Activated naive CD4-positive, alpha-beta T cell treated with anti-CD3 and anti-CD28 coated beads, Interleukin-2, amount 10 ng/mL, durations not matched to agents 7 days and 5 days (primary cell): ENCODE data around the gene ERCC6L2.

Experiments used
- CTCF ChIA-PET: fragments of 350-600 bp; sonication (Branson Sonifier 250); formaldehyde crosslinking; loops from one replicate; lab custom pipeline; 2021; ENCODE audit warnings: antibody characterized with exemption; lab: Charles Lee
- DNase-seq: peaks from one replicate; pipeline ENCODE4 v3.0.0-alpha.2; 2020
- H3K27ac Mint-ChIP-seq: one replicate; pipeline ENCODE4 v1.8.0; 2021; ENCODE audit warnings: mild to moderate bottlenecking, moderate library complexity, mixed read lengths
- H3K27me3 Mint-ChIP-seq: one replicate; pipeline ENCODE4 v1.8.0; 2021; ENCODE audit warnings: mild to moderate bottlenecking, mixed read lengths
- H3K36me3 Mint-ChIP-seq: one replicate; pipeline ENCODE4 v1.8.0; 2021; ENCODE audit warnings: mixed read lengths
- H3K4me1 Mint-ChIP-seq: one replicate; pipeline ENCODE4 v1.8.0; 2021; ENCODE audit warnings: mixed read lengths
- H3K4me3 Mint-ChIP-seq: one replicate; pipeline ENCODE4 v1.8.0; 2021; ENCODE audit warnings: mild to moderate bottlenecking, moderate library complexity, mixed read lengths
- H3K9me3 Mint-ChIP-seq: one replicate; pipeline ENCODE4 v1.8.0; 2021; ENCODE audit warnings: mixed read lengths

ERCC6L2 gene

DNA sequence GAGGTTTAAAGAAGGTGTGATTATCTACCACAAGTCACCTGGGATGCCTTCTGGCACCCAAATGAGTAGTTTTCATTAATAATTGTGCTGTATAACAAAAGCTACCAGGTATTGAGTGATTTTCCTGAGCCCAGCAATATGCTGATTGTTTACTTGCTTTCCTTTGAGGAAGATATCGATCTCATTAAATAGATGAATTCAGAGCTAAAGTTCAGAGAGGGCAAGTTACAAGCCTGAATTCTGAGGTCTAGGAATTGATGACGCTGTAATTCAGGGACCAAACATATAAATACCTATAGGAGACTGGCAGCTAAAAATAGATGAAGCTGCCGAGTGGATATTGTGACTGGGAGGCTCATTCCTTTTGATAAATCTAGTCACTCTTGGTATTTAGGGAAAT lies 1.1 kb downstream of the ERCC6L2 start:
- Mint-ChIP-seq H3K4me1 (peaks cover 31% of the 10 kb centered on the region), H3K27ac (no peak overlapping the region), H3K27me3 (no peaks in the 10 kb centered on the region), H3K9me3 (peaks cover 6% of the 10 kb centered on the region), H3K36me3 (peaks cover 49% of the 10 kb centered on the region), H3K4me3 (no peak overlapping the region)
- CTCF ChIA-PET, result interaction anchor here (1.0 to 1.1 kb wide), 2 partner anchors 12 to 150 kb away, joined by 3 read pairs; no protein-coding TSS in a partner anchor
- no peak for DNase-seq

DNA sequence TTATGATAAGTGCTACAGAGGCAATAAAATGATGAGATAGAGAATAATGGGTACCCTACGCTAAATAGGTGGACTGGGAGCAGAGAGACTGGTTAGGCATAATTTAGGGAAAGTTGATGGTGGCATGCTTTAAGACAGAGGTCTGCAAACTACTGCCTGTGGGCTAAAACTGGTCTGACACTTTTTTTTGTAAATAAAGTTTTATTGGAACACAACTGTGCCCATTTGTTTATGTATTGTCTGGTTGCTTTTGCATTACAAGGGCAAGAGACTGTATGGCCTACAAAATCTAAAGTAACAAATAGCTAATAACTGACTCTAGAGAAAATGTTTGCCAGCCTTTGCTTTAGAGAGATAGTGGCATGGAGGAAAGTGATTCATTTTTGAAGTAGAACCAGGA lies 2.5 kb downstream of the ERCC6L2 start:
- Mint-ChIP-seq H3K36me3 (peaks cover 44% of the 10 kb centered on the region), H3K27ac (no peak overlapping the region), H3K9me3 (peaks cover 3% of the 10 kb centered on the region), H3K27me3 (no peaks in the 10 kb centered on the region), H3K4me3 (no peak overlapping the region), H3K4me1 (peaks cover 35% of the 10 kb centered on the region)
- CTCF ChIA-PET, result interaction anchor here (0.7 kb wide), 1 partner anchor 183 kb away, joined by 3 read pairs; no protein-coding TSS in a partner anchor
- no peak for DNase-seq

DNA sequence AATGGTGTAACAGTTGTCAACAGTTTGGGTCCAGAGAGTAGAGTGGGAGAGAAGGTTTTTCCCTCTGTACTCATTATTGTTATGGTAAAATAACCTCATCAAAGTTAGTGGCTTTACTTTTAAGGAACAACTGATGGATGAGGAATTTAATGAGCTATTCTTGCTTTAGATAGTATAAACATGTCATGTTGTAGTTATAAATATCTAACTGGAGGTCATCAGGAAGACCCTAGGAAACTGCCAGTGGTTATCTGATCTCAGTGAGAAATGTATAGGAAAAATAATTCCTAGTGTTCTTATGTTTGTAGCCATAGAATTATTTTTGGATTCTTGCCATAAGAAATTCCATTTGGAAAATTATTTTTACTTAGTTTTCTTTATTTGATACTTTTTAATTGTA lies 4.1 kb downstream of the ERCC6L2 start:
- Mint-ChIP-seq H3K4me1 (peaks cover 27% of the 10 kb centered on the region), H3K36me3 (peaks cover 44% of the 10 kb centered on the region), H3K4me3 (no peak overlapping the region), H3K27ac (no peak overlapping the region), H3K27me3 (no peaks in the 10 kb centered on the region), H3K9me3 (peaks cover 3% of the 10 kb centered on the region)
- DNase-seq, result no peak
- CTCF ChIA-PET, result no interaction called here

DNA sequence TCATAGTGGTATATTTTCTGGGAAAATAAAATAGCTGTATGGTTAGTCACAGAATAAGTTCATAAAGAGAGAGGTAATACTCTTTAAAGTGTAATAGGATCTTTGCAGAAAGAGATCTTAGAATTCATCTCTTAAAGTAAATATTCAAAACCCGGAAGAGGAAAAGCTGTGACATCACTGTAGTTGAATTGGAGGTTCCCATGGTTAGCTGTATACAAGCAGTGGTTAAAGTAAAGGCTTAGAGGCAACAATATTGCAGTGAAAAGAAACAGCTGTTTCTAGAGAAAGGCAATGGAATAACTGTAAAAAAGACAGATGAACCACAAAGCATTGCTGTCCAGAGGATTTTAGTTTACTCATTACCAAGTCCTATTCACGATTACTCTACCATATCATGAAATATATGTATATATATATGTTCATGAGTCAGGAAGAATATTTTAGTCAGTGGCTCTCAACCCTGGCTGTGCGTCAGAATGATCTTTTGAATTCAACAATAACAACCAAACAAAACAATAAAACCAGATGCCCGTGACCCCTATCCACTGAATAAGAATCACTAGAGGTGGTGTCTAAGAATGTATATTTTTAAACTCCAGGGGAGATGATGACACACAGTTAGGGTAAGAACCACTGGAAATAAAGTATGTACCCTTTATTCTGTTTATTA lies 4.7 kb downstream of the ERCC6L2 start:
- Mint-ChIP-seq H3K9me3 (peaks cover 3% of the 10 kb centered on the region), H3K4me3 (no peak overlapping the region), H3K36me3 (peaks cover 46% of the 10 kb centered on the region), H3K4me1 (peaks cover 26% of the 10 kb centered on the region), H3K27me3 (no peaks in the 10 kb centered on the region), H3K27ac (no peak overlapping the region)
- CTCF ChIA-PET, result no interaction called here
- DNase-seq, result no peak

DNA sequence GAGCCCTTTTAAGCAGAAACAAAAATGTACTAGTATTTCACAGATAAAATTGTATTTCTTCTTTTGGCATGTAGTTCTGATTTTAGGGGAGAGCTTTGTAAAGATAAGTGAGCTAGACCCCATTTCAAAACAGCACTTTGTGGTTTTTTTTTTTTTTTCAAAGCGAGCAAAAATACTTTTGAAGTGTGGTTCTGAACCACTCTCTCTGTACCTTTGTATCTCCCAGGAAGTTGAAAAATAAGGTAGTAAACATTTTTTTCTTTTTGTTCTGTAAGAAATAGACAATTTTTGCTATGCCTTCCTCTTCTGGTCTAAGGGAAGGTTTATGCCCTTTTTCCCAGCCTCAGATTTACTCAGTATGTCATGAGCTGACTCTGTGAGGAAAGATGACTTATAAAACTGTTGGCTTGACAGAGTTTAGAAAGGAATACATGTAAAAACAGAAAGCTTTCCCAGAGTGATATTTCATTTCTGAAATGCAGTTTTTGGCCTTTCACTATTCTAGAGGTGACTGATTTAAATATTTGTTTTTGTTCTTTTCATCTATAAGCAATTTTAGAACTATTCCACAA lies 12.5 kb downstream of the ERCC6L2 start:
- no peaks in the 10 kb centered on the region for H3K27me3 Mint-ChIP-seq
- peaks cover 3% of the 10 kb centered on the region for H3K9me3 Mint-ChIP-seq
- H3K27ac Mint-ChIP-seq, result peak overlapping the region; percentile 89
- peaks cover 48% of the 10 kb centered on the region for H3K36me3 Mint-ChIP-seq
- CTCF ChIA-PET, result interaction anchor here (0.7 to 0.9 kb wide), 2 partner anchors 11 to 15 kb away, joined by 3 read pairs; no protein-coding TSS in a partner anchor
- H3K4me1 Mint-ChIP-seq, result peaks cover 51% of the 10 kb centered on the region
- H3K4me3 Mint-ChIP-seq, result peak overlapping the region; percentile 56
- no peak for DNase-seq

DNA sequence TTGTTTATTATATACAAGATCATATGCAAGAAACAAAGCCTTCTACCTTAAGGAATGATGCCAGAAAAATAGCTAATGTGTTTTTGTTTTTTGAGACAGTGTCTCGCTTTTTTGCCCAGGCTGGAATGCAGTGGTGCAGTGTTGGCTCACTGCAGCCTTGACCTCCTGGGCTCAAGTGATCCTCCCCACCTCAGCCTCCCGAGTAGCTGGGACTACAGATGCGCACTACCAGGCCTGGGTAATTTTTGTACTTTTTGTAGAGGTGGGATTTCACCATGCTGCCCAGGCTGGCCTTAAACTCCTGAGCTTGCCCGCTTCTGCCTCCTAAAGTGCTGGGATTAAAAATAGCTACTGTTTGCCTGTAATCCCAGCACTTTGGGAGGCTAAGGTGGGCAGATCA lies 15.1 kb downstream of the ERCC6L2 start:
- no peak for DNase-seq
- no peaks in the 10 kb centered on the region for H3K27me3 Mint-ChIP-seq
- no peak overlapping the region for H3K27ac Mint-ChIP-seq
- CTCF ChIA-PET, result interaction anchor here (1.2 to 1.3 kb wide), 2 partner anchors 9 to 163 kb away, joined by 3 to 4 read pairs; no protein-coding TSS in a partner anchor
- H3K9me3 Mint-ChIP-seq, result peaks cover 13% of the 10 kb centered on the region
- peaks cover 40% of the 10 kb centered on the region for H3K4me1 Mint-ChIP-seq
- H3K4me3 Mint-ChIP-seq, result no peak overlapping the region
- H3K36me3 Mint-ChIP-seq, result peaks cover 36% of the 10 kb centered on the region

DNA sequence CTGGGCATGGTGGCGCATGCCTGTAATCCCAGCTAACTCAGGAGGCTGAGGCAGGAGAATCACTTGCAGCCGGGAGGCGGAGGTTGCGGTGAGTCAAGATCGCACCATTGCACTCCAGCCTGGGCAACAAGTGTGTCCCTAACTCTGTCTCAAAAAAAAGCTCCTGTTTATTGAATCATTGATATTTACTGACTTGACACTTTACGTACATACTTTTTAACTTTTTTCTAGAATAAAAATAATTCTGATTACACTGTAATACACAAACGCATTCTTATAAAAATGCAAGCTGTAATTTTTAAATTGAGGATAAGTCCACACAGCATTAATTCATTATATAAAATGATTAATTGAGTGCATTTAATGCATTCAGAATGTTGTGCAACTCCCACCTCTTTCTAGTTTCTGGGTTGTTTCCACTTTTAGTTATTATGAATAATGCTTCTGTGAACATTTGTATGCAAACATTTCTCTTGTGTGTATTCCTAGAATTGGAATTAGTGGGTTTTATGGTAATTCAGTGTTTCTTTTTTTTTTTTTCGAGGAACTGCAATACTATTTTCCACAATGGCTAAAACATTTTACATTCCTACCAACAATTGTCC lies 15.7 kb downstream of the ERCC6L2 start:
- no peak for DNase-seq
- Mint-ChIP-seq H3K27me3 (no peaks in the 10 kb centered on the region), H3K4me1 (peaks cover 41% of the 10 kb centered on the region), H3K27ac (no peak overlapping the region), H3K36me3 (peaks cover 37% of the 10 kb centered on the region), H3K9me3 (peaks cover 16% of the 10 kb centered on the region), H3K4me3 (no peak overlapping the region)
- CTCF ChIA-PET, result interaction anchor here (1.2 to 1.3 kb wide), 2 partner anchors 9 to 164 kb away, joined by 3 to 4 read pairs; no protein-coding TSS in a partner anchor

DNA sequence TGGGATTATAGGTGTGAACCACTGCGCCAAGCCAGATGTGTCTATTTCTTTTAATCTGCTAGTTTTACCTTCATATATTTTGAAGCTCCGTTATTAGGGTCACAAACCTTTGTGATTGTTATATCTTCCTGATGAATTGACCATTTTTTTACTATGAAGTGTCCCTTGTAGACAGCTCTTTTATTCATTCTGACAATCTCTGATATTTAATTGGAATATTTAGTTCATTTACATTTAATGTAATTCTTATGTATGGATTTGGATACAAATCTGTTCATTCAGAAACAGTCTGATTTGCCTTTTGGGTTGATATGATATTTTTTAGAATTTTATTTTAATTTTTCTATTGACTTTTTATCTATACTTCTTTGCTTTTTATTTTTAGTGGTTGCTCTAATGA lies 17.2 kb downstream of the ERCC6L2 start:
- no peak for DNase-seq
- Mint-ChIP-seq H3K4me3 (no peak overlapping the region), H3K9me3 (peaks cover 20% of the 10 kb centered on the region), H3K4me1 (peaks cover 43% of the 10 kb centered on the region), H3K27me3 (no peaks in the 10 kb centered on the region), H3K27ac (no peak overlapping the region), H3K36me3 (peaks cover 38% of the 10 kb centered on the region)
- CTCF ChIA-PET, result no interaction called here

DNA sequence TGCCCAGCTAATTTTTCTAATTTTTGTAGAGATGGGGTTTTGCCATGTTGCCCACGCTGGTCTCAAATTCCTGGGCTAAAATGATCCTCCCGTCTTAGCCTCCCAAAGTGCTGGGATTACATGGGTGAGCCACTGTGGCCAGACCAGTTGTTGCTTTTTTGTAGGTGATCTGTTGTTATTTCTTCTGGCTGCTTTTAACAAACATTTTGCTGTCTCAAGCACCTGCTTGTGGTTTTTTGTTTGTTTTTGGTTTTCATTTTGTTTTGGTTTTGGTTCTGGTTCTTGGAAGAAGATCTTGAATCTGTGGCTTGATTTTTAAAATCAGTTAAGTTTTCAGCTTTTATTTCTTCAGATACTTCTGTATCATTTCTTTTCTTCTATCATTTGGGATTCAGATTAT lies 21.1 kb downstream of the ERCC6L2 start:
- DNase-seq, result no peak
- CTCF ChIA-PET, result interaction anchor here (1.2 kb wide), 1 partner anchor 113 kb away, joined by 5 read pairs; no protein-coding TSS in a partner anchor
- H3K27ac Mint-ChIP-seq, result peak overlapping the region; percentile 84
- no peaks in the 10 kb centered on the region for H3K27me3 Mint-ChIP-seq
- no peak overlapping the region for H3K4me3 Mint-ChIP-seq
- peaks cover 21% of the 10 kb centered on the region for H3K4me1 Mint-ChIP-seq
- H3K36me3 Mint-ChIP-seq, result peaks cover 44% of the 10 kb centered on the region
- peaks cover 20% of the 10 kb centered on the region for H3K9me3 Mint-ChIP-seq

DNA sequence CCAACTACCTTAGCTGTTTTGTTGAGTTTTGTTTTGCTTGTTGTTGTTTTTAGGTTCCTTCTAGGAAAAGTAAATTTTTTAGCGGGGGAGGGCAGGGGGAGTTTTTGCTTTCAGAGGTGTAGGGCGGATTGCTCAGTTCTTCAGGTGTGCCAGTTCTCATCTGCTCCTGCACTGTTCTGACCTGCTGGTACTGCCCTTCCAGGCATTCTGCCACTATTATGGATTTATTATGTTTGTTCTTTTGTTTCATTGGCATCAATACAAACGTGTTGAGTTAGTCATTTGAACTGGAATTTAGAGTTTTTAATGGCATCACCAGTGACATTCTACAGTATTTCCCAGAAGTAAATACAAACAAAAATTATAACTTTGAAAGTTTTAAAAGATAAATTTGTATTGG lies 26.0 kb downstream of the ERCC6L2 start:
- Mint-ChIP-seq H3K9me3 (peaks cover 2% of the 10 kb centered on the region), H3K4me1 (peaks cover 13% of the 10 kb centered on the region), H3K27me3 (no peaks in the 10 kb centered on the region), H3K27ac (no peak overlapping the region), H3K4me3 (no peak overlapping the region), H3K36me3 (peaks cover 22% of the 10 kb centered on the region)
- DNase-seq, result no peak
- CTCF ChIA-PET, result no interaction called here

DNA sequence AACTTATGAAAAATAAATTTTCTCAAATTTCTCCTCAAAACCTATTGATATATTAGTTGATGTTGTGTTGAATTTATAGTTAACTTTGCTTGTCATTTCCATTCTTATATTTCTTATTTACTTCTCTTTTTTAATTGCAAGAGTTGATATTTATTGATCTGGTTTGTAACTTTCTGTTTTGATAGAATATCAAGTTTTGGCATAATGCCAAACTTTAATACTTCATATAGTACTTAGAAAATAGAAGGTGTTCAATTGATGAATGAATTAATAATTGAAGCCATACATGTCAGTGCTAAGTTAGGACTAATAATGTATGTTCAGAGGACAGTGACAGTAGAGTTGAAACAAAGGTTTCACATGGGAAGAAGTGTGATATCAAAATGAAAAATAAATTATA lies 27.9 kb downstream of the ERCC6L2 start:
- CTCF ChIA-PET, result no interaction called here
- Mint-ChIP-seq H3K27me3 (no peaks in the 10 kb centered on the region), H3K4me1 (no peaks in the 10 kb centered on the region), H3K4me3 (no peak overlapping the region), H3K9me3 (no peaks in the 10 kb centered on the region), H3K27ac (no peak overlapping the region), H3K36me3 (peaks cover 13% of the 10 kb centered on the region)
- DNase-seq, result no peak

DNA sequence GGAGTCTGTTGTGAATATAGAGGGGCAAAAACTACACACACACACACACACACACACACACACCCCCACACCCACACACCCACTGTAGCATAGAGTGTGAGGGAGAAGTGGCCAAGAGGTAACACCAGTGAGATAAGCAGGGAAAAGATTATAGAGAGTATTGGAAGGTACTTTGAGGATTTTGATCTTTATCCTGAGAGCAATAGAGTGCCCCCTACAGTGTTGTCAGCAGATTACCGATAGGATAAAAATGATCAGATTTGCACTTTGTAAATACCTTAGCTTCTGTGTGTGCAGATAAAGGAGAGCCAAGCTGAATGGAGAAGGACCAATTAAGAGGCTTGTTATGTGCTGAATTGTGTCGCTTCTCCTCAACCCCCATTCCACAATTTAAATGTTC lies 32.3 kb downstream of the ERCC6L2 start:
- Mint-ChIP-seq H3K27ac (no peak overlapping the region), H3K27me3 (no peaks in the 10 kb centered on the region), H3K4me1 (no peaks in the 10 kb centered on the region), H3K4me3 (no peak overlapping the region), H3K36me3 (peaks cover 18% of the 10 kb centered on the region), H3K9me3 (no peaks in the 10 kb centered on the region)
- CTCF ChIA-PET, result interaction anchor here (1.2 kb wide), 1 partner anchor 20 kb away, joined by 3 read pairs; no protein-coding TSS in a partner anchor
- no peak for DNase-seq

DNA sequence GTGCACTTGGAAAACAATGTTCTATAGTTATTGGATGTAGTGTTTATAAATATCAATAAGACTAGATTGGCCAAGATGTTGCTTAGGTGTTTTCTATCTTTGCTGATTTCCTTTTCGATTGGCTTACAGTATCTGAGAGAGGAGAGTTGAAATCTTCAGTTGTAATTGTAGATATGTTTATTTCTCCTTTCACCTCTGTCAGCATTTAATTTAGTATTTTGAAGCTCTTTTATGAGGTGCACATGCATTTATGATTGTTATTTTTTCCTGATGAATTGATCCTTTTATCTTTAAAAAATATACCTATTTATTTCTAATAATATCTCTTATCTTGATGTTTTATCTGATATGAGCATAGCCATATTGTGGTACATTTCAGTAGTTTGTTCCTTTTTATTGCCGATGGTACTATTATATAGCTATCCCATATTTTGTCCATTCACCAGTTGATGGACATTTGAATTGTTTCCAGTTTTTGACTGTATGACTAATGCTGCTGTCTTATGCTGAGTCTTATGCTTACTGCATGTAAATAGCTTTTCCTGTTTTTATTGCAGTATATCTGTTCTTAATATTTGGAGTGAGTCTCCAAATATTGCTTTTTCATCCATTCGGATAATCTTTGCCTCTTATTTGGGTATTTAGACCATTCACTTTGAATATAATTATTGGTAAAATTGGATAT lies 34.7 kb downstream of the ERCC6L2 start:
- no peak overlapping the region for H3K4me3 Mint-ChIP-seq
- no peak overlapping the region for H3K27ac Mint-ChIP-seq
- H3K9me3 Mint-ChIP-seq, result no peaks in the 10 kb centered on the region
- H3K36me3 Mint-ChIP-seq, result peaks cover 28% of the 10 kb centered on the region
- CTCF ChIA-PET, result no interaction called here
- H3K27me3 Mint-ChIP-seq, result no peaks in the 10 kb centered on the region
- DNase-seq, result no peak
- no peaks in the 10 kb centered on the region for H3K4me1 Mint-ChIP-seq

DNA sequence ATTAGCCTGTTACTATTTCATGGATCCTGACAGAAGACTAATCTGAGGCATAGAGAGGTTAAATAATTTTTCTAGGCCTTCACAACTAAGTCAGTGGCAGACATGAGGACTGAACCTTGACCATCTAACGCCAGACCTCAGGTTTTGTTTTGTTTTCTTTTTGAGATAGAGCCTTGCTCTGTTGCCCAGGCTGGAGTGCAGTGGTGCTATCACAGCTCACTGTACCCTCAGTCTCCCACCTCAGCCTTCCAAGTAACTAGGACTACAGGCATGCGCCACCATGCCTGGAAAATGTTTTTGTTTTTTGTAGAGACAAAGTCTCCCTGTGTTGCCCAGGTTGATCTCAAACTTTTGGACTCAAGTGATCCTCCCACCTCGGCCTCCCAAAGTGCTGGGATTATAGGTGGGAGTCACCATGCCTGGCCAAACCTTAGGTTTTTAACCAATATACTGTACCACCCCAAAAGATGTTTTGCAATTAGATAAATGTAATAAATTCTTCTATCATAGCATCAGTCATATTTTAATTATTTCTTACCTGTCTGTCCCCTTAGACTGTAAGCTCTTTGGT lies 35.4 kb downstream of the ERCC6L2 start:
- DNase-seq, result no peak
- H3K9me3 Mint-ChIP-seq, result no peaks in the 10 kb centered on the region
- CTCF ChIA-PET, result no interaction called here
- no peak overlapping the region for H3K27ac Mint-ChIP-seq
- peaks cover 31% of the 10 kb centered on the region for H3K36me3 Mint-ChIP-seq
- no peaks in the 10 kb centered on the region for H3K4me1 Mint-ChIP-seq
- H3K4me3 Mint-ChIP-seq, result no peak overlapping the region
- H3K27me3 Mint-ChIP-seq, result no peaks in the 10 kb centered on the region
